Measurements from ENCODE around the gene FBF1. TPM values are rescaled to one million over a fixed set of nuclear protein-coding genes. Genes with fewer than 3 reads are reported as not detected.
A peak's percentile ranks its signal among the peaks of the same experiment; 100 is the strongest.

FBF1 gene
- total RNA-seq, result 10 to 100 TPM; 17.8 to 57.5 (median 27.9) TPM

DNA sequence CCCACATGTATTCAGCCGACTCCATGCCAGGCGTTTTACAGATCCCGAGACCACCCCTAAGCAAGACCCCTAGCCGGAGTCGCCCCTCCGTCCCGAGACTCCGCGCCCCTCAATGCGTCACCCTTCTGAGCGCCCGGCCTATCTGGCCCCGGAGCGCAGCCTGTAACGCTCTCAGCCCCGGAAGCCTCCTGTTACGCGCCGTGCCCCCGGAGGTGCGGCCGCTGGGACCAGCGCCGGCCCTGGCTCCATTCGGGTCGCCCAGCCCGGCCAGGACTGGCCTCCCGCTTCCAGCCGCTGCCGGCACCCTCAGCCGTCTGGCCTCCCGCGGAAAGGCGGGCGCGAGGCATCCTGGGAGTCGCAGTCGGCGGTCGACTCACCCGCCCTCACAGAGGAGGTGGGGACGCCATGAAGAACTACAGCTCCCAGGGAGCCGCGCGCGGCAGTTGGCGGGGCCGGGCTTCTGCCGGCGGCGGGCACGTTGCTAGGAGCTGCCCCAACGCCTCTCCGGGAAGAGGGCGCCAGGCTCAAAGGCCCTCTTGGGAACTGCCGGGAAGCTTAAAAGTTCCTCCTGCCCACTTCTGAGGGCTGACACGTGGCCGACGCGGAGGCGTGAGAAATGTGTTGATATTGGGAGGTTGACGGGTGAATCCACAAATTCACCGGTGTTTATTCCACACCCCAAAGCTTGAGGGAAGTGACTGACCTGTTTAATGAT is at the start of gene FBF1:
Gene FBF1 (minus strand): TSS at position 316 of the 715 bp plus-strand sequence. CDS start 2,893 bp downstream, outside the sequence.
- WGBS, result under 1% methylated on average over 24 of the region's 63 CpGs
- H3K9me3 ChIP-seq, result no peaks in the 10 kb centered on the region
- no peaks in the 10 kb centered on the region for H3K27me3 ChIP-seq
- peaks cover 13% of the 10 kb centered on the region for H3K36me3 ChIP-seq
- H3K27ac ChIP-seq, result peak within 1 kb of the TSS; percentile 59
- peaks cover 16% of the 10 kb centered on the region for H3K4me1 ChIP-seq
- TF ChIP-seq POLR2A (IDR thresholded peaks at IDR 0.05) (peak in 1 of 2 donors; percentile 59), POLR2AphosphoS5 (IDR thresholded peaks at IDR 0.05) (peak in 2 of 3 donors; percentile 64 to 87), CTCF (IDR thresholded peaks at IDR 0.05) (no peak), EP300 (IDR thresholded peaks at IDR 0.05) (no peak)
- peak; percentile 94 to 96 for DNase-seq (ENCODE audit: low spot score in 2 of 2)
- peak within 1 kb of the TSS; percentile 71 for H3K4me3 ChIP-seq

DNA sequence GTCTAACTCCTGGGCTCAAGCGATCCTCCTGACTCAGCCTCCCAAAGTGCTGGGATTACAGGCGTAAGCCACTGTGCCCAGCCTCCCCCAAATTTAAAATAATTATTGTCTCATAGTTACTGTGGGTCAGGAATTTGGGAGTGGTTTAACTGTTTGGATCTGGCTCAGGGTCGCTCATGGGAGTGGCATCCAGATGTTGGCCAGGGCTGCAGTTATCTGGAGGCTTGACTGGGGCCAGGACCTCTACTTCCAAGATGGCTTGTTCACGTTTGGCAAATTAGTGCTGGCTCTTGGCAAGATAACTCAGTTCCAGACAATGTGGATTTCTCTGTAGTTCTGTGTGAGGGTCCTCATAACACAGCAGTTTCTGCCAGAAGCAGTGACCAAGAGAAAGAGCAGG is 46.2 kb upstream of the FBF1 start:
- DNase-seq (ENCODE audit: low spot score in 2 of 2), result no peak
- Histone ChIP-seq H3K27ac (no peak overlapping the region), H3K27me3 (no peaks in the 10 kb centered on the region), H3K36me3 (peaks cover 9% of the 10 kb centered on the region), H3K9me3 (no peaks in the 10 kb centered on the region), H3K4me1 (peaks cover 40% of the 10 kb centered on the region), H3K4me3 (no peak overlapping the region)
- 59% methylated on average over 4 of the region's 4 CpGs for WGBS
- TF ChIP-seq POLR2AphosphoS5 (IDR thresholded peaks at IDR 0.05) (no peak), CTCF (IDR thresholded peaks at IDR 0.05) (no peak), POLR2A (IDR thresholded peaks at IDR 0.05) (no peak), EP300 (IDR thresholded peaks at IDR 0.05) (no peak)

GRCh38 chr17:75985986-75986385 is 45.1 kb upstream of the FBF1 start:
- DNase-seq (ENCODE audit: low spot score in 2 of 2), result no peak
- Histone ChIP-seq H3K36me3 (no peaks in the 10 kb centered on the region), H3K27me3 (no peaks in the 10 kb centered on the region), H3K9me3 (no peaks in the 10 kb centered on the region), H3K4me1 (peaks cover 50% of the 10 kb centered on the region), H3K27ac (no peak overlapping the region), H3K4me3 (no peak overlapping the region)
- no peak for TF ChIP-seq POLR2AphosphoS5 (IDR thresholded peaks at IDR 0.05)
- TF ChIP-seq POLR2A (IDR thresholded peaks at IDR 0.05), result no peak
- no peak for TF ChIP-seq CTCF (IDR thresholded peaks at IDR 0.05)
- no peak for TF ChIP-seq EP300 (IDR thresholded peaks at IDR 0.05)
- 75% methylated on average over 4 of the region's 4 CpGs for WGBS

DNA sequence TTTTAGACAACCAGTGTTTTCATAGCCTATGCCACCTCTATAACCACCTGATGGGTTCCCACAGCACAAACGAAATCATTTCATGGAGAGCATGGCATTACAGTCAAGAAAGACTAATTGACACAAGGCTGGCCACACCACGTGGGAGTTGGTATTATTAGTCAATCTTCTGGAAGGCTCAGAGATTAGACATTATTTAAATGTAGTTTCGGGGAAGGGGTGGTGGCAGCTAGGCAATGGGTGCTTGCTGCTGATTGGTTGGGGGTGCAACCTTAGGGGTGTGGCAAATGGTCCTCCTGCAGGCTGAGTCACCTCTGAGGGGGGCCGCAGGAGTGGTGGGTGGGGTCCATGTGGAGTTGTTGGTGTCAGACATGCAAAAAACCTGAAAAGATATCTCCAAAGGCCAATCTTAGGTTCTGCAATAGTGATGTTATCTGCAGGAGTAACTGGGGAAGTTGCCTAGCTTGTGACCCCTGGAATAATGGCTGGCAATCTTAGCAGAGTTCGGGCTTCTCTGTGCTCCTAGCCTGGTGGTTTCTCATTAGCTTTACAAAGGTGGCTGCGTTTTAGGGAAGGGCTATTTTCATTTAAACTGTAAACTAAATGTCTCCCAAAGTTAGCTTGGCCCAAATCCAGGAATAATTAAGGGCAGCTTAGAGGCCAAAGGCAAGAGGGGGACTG is 42.8 kb upstream of the FBF1 start:
- Histone ChIP-seq H3K36me3 (no peaks in the 10 kb centered on the region), H3K4me3 (no peak overlapping the region), H3K9me3 (no peaks in the 10 kb centered on the region), H3K27ac (peak overlapping the region; percentile 99), H3K4me1 (peaks cover 62% of the 10 kb centered on the region), H3K27me3 (no peaks in the 10 kb centered on the region)
- 39% methylated on average over 6 of the region's 6 CpGs for WGBS
- DNase-seq (ENCODE audit: low spot score in 2 of 2), result peak; percentile 84 to 86
- TF ChIP-seq POLR2AphosphoS5 (IDR thresholded peaks at IDR 0.05) (peak in 2 of 3 donors; percentile 15 to 47), POLR2A (IDR thresholded peaks at IDR 0.05) (no peak), CTCF (IDR thresholded peaks at IDR 0.05) (no peak), EP300 (IDR thresholded peaks at IDR 0.05) (no peak)

DNA sequence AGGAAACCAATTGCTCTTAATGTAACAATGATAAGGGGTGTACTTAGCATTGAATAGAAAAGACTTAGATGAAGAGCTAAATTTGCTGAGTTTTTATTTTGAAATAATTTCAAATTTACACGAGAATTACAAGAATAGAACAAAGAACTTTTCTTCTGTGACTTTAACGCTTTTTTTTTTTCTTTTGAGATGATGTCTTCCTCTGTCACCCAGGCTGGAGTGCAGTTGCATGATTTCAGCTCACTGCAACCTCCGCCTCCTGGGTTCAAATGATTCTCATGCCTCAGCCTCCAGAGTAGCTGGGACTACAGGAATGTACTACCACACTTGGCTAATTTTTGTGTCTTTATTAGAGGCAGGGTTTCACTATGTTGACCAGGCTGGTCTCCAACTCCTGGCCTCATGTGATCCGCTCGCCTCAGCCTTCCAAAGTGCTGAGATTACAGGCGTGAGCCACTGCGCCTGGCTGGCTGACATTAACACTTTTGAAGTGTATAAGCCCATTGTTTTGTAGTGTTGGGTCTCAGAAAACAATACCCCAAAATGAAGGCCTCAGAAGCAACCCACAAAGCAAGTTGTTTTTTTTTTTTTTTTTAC is 40.3 kb upstream of the FBF1 start:
- Histone ChIP-seq H3K27ac (peak overlapping the region; percentile 99), H3K4me1 (peaks cover 84% of the 10 kb centered on the region), H3K36me3 (no peaks in the 10 kb centered on the region), H3K9me3 (no peaks in the 10 kb centered on the region), H3K27me3 (no peaks in the 10 kb centered on the region), H3K4me3 (peak overlapping the region; percentile 82)
- DNase-seq (ENCODE audit: low spot score in 2 of 2), result no peak
- TF ChIP-seq CTCF (IDR thresholded peaks at IDR 0.05) (no peak), EP300 (IDR thresholded peaks at IDR 0.05) (no peak), POLR2AphosphoS5 (IDR thresholded peaks at IDR 0.05) (no peak), POLR2A (IDR thresholded peaks at IDR 0.05) (no peak)
- WGBS, result 60% methylated on average over 7 of the region's 7 CpGs

Data from suprapubic skin (tissue), 4 donors.